Endodermal cell (in vitro differentiated cells): ENCODE measurements around the gene ZEB2. TPM values are rescaled to one million over a fixed set of nuclear protein-coding genes. Genes with fewer than 3 reads are reported as not detected.

Experiments
- DNase-seq: peaks from one replicate; pipeline ENCODE4 v3.0.0-alpha.2; 2017
- H3K27ac ChIP-seq: 2 replicates; pipeline ENCODE4 v1.5.1; 2013; ENCODE audit warnings: mild to moderate bottlenecking, low read depth, low read length, moderate library complexity
- H3K27me3 ChIP-seq: 2 replicates; pipeline ENCODE4 v1.6.1; 2013; ENCODE audit warnings: mild to moderate bottlenecking, low read length, moderate library complexity; ENCODE audit not compliant: insufficient read depth, control insufficient read depth, poor library complexity, severe bottlenecking
- H3K36me3 ChIP-seq: 2 replicates; pipeline ENCODE4 v1.7.0; 2013; ENCODE audit warnings: mild to moderate bottlenecking, low read length, moderate library complexity; ENCODE audit not compliant: control insufficient read depth, insufficient read depth
- H3K4me1 ChIP-seq: one replicate; pipeline ENCODE4 v1.7.0; 2013; ENCODE audit warnings: low read length; ENCODE audit not compliant: control insufficient read depth, insufficient read depth
- H3K4me3 ChIP-seq: 2 replicates; pipeline ENCODE4 v1.5.1; 2013; ENCODE audit warnings: mild to moderate bottlenecking, low read length, moderate library complexity
- H3K9ac ChIP-seq: 2 replicates; pipeline ENCODE4 v1.6.1; 2013; ENCODE audit warnings: mild to moderate bottlenecking, low read length, moderate library complexity; ENCODE audit not compliant: poor library complexity, severe bottlenecking; ENCODE audit errors: extremely low read depth
- H3K9me3 ChIP-seq: 2 replicates; pipeline ENCODE4 v1.6.1; 2013; ENCODE audit warnings: mild to moderate bottlenecking, low read length, moderate library complexity; ENCODE audit not compliant: control insufficient read depth
- H3K27ac Mint-ChIP-seq: 2 replicates; pipeline ENCODE4 v1.8.0; 2020; ENCODE audit warnings: mixed read lengths
- H3K27me3 Mint-ChIP-seq: 2 replicates; pipeline ENCODE4 v1.8.0; 2021; ENCODE audit warnings: mild to moderate bottlenecking, mixed read lengths; ENCODE audit not compliant: insufficient read depth
- H3K36me3 Mint-ChIP-seq: 2 replicates; pipeline ENCODE4 v1.8.0; 2020; ENCODE audit warnings: low read depth, mixed read lengths
- H3K4me1 Mint-ChIP-seq: 2 replicates; pipeline ENCODE4 v1.8.0; 2020; ENCODE audit warnings: mixed read lengths
- H3K4me3 Mint-ChIP-seq: 2 replicates; pipeline ENCODE4 v1.8.0; 2020; ENCODE audit warnings: mild to moderate bottlenecking, moderate library complexity, mixed read lengths
- H3K9me3 Mint-ChIP-seq: 2 replicates; pipeline ENCODE4 v1.8.0; 2020; ENCODE audit warnings: mild to moderate bottlenecking, mixed read lengths
- CTCF ChIP-seq: fragments of 200-600 bp; sonication (generic); conservative IDR thresholded peaks from 2 replicates; pipeline ENCODE4 v1.5.0; 2021; ENCODE audit warnings: antibody characterized with exemption, mild to moderate bottlenecking
- WGBS, 2 experiments: methylation state at CpG; one replicate each; pipeline versions ENCODE4 v1.1.5 to v1.1.7; 2013; ENCODE audit warnings: missing lambda C conversion rate in 2 of 2, mixed read lengths in 1 of 2; ENCODE audit not compliant: insufficient coverage in 1 of 2, insufficient read length in 1 of 2; 5-methylcytosine and 5-hydroxymethylcytosine counted together
- total RNA-seq, 2 donors: library from RNA; stranded (reverse); fragmentation: NEBNext Ultra II Directional in 1 of 2; extraction: Animal tissue kit (Norgen Biotek cat#: 25700) in 1 of 2; gene quantifications; 2 replicates in 1 of 2; 3 replicates in 1 of 2; pipeline ENCODE4 v1.2.1, GENCODE V29; 2021

ZEB2 gene
- total RNA-seq, 2 donors from 2014 or later = 0.29 to 0.31 TPM

- Histone ChIP-seq H3K9me3 (no peaks in the 10 kb centered on the region), H3K9ac (no peak overlapping the region), H3K4me3 (no peak overlapping the region), H3K27me3 (peaks cover under 1% of the 10 kb centered on the region), H3K4me1 (no peaks in the 10 kb centered on the region), H3K36me3 (no peaks in the 10 kb centered on the region), H3K27ac (no peak overlapping the region)
- no peak overlapping the region for H3K4me3 Mint-ChIP-seq
- H3K4me1 Mint-ChIP-seq = no peaks in the 10 kb centered on the region
- peaks cover 5% of the 10 kb centered on the region for H3K27me3 Mint-ChIP-seq
- TF ChIP-seq CTCF = no peak
- H3K9me3 Mint-ChIP-seq = no peaks in the 10 kb centered on the region
- no peak overlapping the region for H3K27ac Mint-ChIP-seq
- no peak for DNase-seq
- WGBS, 2 experiments = 96 to 100% methylated on average over 1 to 2 of the region's 2 CpGs
- H3K36me3 Mint-ChIP-seq = no peaks in the 10 kb centered on the region
Measured at GRCh38 chr2:144339048-144339447, 180.9 kb downstream of the ZEB2 start.

DNA sequence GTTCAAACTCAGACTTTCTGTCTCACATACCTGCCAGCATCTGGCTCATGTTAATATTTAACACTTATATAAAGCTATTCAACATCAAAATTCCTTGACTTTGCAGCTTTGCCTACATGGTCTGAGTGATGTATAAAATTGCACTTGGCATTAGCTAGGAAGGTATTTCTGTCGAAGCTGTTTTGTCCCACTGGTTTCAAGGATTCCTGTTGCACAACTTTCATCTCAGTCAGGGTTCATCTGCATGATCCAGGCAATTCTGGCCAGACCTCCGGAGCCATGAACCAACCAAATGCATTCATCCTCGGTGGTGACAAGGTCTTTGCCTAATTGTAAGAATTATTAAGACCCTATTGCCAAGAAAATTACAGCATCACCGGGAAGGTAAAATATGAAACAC is 185.4 kb downstream of the ZEB2 start:
- peaks cover 19% of the 10 kb centered on the region for H3K4me1 Mint-ChIP-seq
- no peaks in the 10 kb centered on the region for H3K36me3 Mint-ChIP-seq
- H3K4me3 ChIP-seq = no peak overlapping the region
- H3K27me3 ChIP-seq = peaks cover 7% of the 10 kb centered on the region
- H3K27ac ChIP-seq = no peak overlapping the region
- H3K27me3 Mint-ChIP-seq = peaks cover 8% of the 10 kb centered on the region
- no peaks in the 10 kb centered on the region for H3K9me3 ChIP-seq
- H3K27ac Mint-ChIP-seq = no peak overlapping the region
- no peaks in the 10 kb centered on the region for H3K36me3 ChIP-seq
- no peak for DNase-seq
- H3K9me3 Mint-ChIP-seq = no peaks in the 10 kb centered on the region
- H3K4me1 ChIP-seq = no peaks in the 10 kb centered on the region
- H3K9ac ChIP-seq = no peak overlapping the region
- 0 to 64% methylated on average over 2 to 4 of the region's 4 CpGs for WGBS, 2 experiments
- TF ChIP-seq CTCF = no peak
- H3K4me3 Mint-ChIP-seq = no peak overlapping the region
